Chondrocyte (in vitro differentiated cells): ENCODE measurements around the gene CENPV. TPM values are rescaled to one million over a fixed set of nuclear protein-coding genes. Genes with fewer than 3 reads are reported as not detected.

Experiments used
- DNase-seq: peaks from one replicate; pipeline ENCODE4 v3.0.0; 2021; ENCODE audit warnings: mixed read lengths, low spot score
- H3K27ac Mint-ChIP-seq: one replicate; pipeline ENCODE4 v1.8.0; 2021; ENCODE audit warnings: mild to moderate bottlenecking, moderate library complexity, mixed read lengths; ENCODE audit not compliant: unreplicated experiment
- H3K27me3 Mint-ChIP-seq: 2 replicates; pipeline ENCODE4 v1.8.0; 2021; ENCODE audit warnings: low read depth, mixed read lengths
- H3K36me3 Mint-ChIP-seq: 2 replicates; pipeline ENCODE4 v1.8.0; 2021; ENCODE audit warnings: low read depth, mixed read lengths
- H3K4me1 Mint-ChIP-seq: 2 replicates; pipeline ENCODE4 v1.8.0; 2021; ENCODE audit warnings: low read depth, mild to moderate bottlenecking, mixed read lengths
- H3K4me3 Mint-ChIP-seq: one replicate; pipeline ENCODE4 v1.8.0; 2021; ENCODE audit warnings: mild to moderate bottlenecking, moderate library complexity, mixed read lengths; ENCODE audit not compliant: unreplicated experiment
- H3K9me3 Mint-ChIP-seq: 2 replicates; pipeline ENCODE4 v1.8.0; 2021; ENCODE audit warnings: low read depth, mixed read lengths
- CTCF ChIP-seq: fragments of 200-600 bp; sonication (generic); IDR thresholded peaks from 2 replicates; pipeline ENCODE4 v1.5.0; 2021; ENCODE audit warnings: antibody characterized with exemption, mild to moderate bottlenecking, moderate library complexity
- total RNA-seq: library from RNA; stranded (reverse); gene quantifications from 3 replicates; pipeline ENCODE4 v1.2.1, GENCODE V29; 2021

CENPV gene
- total RNA-seq, 1 donor from 2014 or later: 12.3 TPM

DNA sequence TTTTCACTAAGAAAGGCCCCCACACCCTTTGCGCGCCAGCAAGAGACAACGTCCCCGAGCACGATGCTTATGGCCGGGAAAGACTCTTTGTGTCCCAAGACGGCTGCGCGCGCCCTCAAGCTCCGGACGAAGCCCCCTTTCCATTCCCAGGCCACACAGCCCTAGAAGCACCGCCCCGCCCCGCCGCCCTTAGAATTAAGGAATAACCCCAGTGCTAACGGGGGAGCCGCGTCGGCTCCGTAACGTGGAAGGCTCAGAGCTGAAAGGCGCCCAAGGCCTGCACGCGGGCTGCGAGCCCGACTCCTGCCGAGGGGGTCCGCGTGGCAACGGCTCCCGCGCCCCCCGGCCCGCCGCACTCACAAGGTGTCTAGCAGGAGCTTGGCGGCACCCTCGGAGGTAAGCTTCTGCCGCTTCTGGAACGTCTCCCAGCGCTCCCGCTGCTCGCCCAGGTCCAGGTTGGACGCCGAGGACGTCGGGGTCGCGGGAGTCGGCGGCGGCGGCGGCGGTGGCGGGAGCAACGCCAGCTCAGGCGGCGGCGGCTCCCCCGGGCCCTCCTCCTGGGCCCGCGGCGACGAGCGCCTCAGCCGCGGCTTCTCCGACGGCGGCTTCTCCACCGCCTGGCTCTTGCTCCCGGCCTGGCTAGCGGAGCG, 477 bp downstream of the CENPV start:
- Mint-ChIP-seq H3K27ac (peak overlapping the region; percentile 55), H3K27me3 (no peaks in the 10 kb centered on the region), H3K36me3 (no peaks in the 10 kb centered on the region), H3K9me3 (no peaks in the 10 kb centered on the region), H3K4me3 (peak overlapping the region; percentile 85), H3K4me1 (peaks cover 14% of the 10 kb centered on the region)
- no peak for TF ChIP-seq CTCF
- peak; percentile 84 for DNase-seq

DNA sequence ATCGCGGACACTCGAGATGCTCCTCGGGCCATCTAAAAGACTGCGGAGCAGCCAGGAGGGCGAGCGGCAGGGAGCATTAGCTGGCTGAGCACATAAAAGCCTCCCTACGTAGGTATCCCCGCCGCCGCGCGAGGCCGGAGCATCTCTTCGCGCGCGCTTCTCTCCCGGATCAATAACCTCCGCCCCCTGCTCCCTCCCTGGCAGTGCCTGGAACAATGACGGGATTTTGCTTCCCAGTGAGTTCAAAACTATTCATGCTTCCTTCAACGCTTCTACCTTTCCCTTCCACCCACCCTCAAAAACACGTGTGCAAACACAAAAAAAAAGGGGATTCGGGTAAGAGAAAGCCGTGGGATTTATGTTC, 984 bp downstream of the CENPV start:
- Mint-ChIP-seq H3K4me1 (peaks cover 14% of the 10 kb centered on the region), H3K27ac (peak overlapping the region; percentile 55), H3K4me3 (peak overlapping the region; percentile 85), H3K27me3 (no peaks in the 10 kb centered on the region), H3K36me3 (no peaks in the 10 kb centered on the region), H3K9me3 (no peaks in the 10 kb centered on the region)
- DNase-seq: peak; percentile 37
- no peak for TF ChIP-seq CTCF

DNA sequence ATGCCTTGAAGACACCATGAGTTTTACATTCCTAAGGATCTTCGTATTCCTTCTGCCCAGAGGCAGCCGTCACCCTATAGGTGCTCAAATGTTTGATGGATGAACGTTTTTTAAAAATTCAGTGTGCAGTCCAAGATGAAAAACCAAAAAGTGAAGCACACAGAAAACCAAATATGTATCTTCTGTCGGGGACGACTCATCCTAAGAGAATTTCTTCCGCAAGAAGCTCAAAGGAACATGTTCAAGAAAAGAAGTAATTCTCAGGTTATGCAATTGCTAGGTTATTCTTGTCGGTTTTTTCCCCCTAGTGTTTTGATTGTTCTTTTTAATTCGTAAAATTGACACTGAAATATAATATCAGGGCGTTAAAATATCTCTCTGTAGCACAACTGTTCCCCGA, 1.4 kb downstream of the CENPV start:
- TF ChIP-seq CTCF: peak; percentile 23
- Mint-ChIP-seq H3K36me3 (no peaks in the 10 kb centered on the region), H3K9me3 (no peaks in the 10 kb centered on the region), H3K4me1 (peaks cover 14% of the 10 kb centered on the region), H3K27me3 (no peaks in the 10 kb centered on the region), H3K27ac (peak overlapping the region; percentile 55), H3K4me3 (peak overlapping the region; percentile 85)
- DNase-seq: no peak

- no peaks in the 10 kb centered on the region for H3K9me3 Mint-ChIP-seq
- peaks cover 14% of the 10 kb centered on the region for H3K4me1 Mint-ChIP-seq
- H3K36me3 Mint-ChIP-seq: no peaks in the 10 kb centered on the region
- no peak for TF ChIP-seq CTCF
- no peaks in the 10 kb centered on the region for H3K27me3 Mint-ChIP-seq
- DNase-seq: no peak
- H3K27ac Mint-ChIP-seq: no peak overlapping the region
- H3K4me3 Mint-ChIP-seq: no peak overlapping the region
Measured at GRCh38 chr17:16349431-16349830, 3.8 kb downstream of the CENPV start.

DNA sequence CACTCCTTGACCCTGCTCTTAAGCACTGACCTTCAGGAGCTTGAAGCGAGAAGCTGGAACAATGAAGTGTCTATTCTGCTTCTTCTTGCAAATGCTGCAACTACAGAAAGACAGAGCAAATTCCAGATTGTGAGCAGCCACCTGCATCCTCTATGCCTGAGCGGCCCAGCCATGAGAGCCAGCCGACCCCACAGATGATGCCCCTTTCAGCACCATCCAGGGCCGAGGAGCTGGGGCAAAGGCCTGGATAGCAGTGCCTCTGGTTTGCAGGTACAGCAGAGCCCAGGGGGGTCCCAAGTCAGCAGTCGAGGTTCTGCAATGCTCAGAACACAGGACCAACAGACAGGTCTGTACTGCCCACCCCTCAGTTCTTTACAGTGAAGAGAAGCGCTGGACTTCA, 4.7 kb downstream of the CENPV start:
- no peak for DNase-seq
- Mint-ChIP-seq H3K36me3 (peaks cover 2% of the 10 kb centered on the region), H3K27ac (no peak overlapping the region), H3K4me3 (no peak overlapping the region), H3K4me1 (peaks cover 14% of the 10 kb centered on the region), H3K9me3 (no peaks in the 10 kb centered on the region), H3K27me3 (no peaks in the 10 kb centered on the region)
- no peak for TF ChIP-seq CTCF
